Measurements from ENCODE around the gene UNC93B1. TPM values are rescaled to one million over a fixed set of nuclear protein-coding genes. Genes with fewer than 3 reads are reported as not detected.
"Not testable (repeated sequence)": the region's sequence is repeated elsewhere in the genome, so short reads cannot be mapped to it uniquely, and the experiment has no call there.

UNC93B1 gene
- total RNA-seq, 1 donor from 2014 or later: 13.0 TPM

DNA sequence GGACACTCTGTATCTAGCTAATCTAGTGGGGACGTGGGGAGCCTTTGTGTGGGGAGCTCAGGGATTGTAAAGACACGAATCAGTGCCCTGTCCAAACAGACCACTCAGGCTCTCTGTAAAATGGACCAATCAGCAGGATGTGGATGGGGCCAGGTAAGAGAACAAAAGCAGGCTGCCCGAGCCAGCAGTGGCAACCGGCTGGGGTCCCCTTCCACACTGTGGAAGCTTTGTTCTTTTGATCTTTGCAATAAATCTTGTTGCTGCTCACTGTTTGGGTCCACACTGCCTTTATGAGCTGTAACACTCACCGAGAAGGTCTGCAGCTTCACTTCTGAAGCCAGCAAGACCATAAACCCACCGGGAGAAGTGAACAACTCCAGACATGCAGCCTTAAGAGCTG is 40.0 kb downstream of the UNC93B1 start:
- H3K27me3 Mint-ChIP-seq: peaks cover 14% of the 10 kb centered on the region
- not testable (repeated sequence) for H3K36me3 Mint-ChIP-seq; H3K27ac Mint-ChIP-seq; H3K4me1 Mint-ChIP-seq (ENCODE audit: unreplicated experiment); DNase-seq (ENCODE audit: extremely low spot score, unreplicated experiment); H3K9me3 Mint-ChIP-seq; H3K4me3 Mint-ChIP-seq

DNA sequence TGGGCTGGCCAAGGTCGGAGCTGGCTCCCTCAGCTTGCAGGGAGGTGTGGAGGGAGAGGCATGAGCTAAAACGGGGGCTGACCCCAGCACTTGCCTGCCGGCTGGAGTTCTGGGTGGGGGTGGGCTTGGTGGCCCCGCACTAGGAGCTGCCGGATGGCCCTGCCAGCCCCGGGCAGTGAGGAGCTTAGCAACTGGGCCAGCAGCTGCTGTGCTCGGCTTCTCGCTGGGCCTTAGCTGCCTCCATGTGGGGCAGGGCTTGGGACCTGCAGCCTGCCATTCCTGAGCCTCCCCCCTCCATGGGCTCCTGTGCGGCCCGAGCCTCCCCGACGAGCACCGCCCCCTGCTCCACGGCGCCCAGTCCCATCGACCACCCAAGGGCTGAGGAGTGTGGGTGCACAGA is 40.7 kb downstream of the UNC93B1 start:
- H3K27me3 Mint-ChIP-seq: peaks cover 14% of the 10 kb centered on the region
- H3K9me3 Mint-ChIP-seq; DNase-seq (ENCODE audit: extremely low spot score, unreplicated experiment); H3K4me1 Mint-ChIP-seq (ENCODE audit: unreplicated experiment); H3K36me3 Mint-ChIP-seq; H3K27ac Mint-ChIP-seq; H3K4me3 Mint-ChIP-seq: not testable (repeated sequence)

DNA sequence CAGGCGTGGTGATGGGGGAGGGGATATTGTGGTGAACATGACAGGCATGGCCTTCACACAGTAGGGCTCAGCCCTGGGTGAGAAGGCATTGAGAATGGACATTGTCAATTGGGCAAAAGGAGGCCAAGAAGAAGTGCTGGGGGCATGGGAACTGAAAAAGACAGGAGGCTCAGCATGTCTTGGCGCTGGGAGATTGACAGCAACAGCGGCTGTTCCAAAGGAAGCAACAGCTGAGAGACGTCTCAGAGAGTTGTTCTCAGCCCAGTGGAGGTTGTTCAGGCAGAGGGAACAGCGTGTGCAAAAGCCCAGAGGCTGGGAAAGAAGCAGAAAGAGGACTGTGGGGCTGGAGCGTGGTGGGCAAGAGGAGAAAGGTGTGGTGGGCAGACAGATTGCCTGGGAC is 47.7 kb downstream of the UNC93B1 start:
- not testable (repeated sequence) for H3K9me3 Mint-ChIP-seq; H3K36me3 Mint-ChIP-seq; H3K27ac Mint-ChIP-seq; DNase-seq (ENCODE audit: extremely low spot score, unreplicated experiment); H3K4me1 Mint-ChIP-seq (ENCODE audit: unreplicated experiment)
- Mint-ChIP-seq H3K4me3 (peak overlapping the region; percentile 73), H3K27me3 (peaks cover 59% of the 10 kb centered on the region)

DNA sequence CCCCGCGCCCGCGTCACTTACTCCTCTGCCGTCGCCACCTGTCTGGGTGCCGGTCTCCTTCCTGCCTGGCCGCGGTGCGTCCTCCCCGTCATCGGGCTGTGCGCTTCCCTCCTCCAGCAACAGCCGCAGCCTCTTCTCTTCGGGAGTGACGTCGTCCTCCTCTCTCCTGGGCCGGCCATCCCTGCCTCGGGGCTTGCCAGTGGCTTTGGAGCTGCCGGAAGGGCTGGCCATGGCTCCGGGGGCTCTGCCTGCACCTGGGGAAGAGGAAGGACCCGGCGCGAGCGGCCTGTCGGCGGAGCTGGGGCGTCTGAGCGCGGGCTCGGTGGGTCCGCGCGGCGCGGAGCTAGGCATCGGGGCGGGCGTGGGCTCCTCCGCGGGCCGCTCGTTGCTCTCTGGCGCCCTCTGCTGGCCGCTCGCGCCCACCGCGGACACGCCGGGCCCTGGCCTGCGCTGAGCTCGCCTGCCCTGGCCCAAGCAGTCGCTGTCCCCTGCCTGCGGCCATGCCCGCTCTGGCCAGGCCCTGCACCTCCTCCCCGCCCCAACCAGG is 48.4 kb downstream of the UNC93B1 start:
- not testable (repeated sequence) for H3K4me1 Mint-ChIP-seq (ENCODE audit: unreplicated experiment); H3K9me3 Mint-ChIP-seq; H3K36me3 Mint-ChIP-seq; H3K27ac Mint-ChIP-seq
- Mint-ChIP-seq H3K27me3 (peaks cover 57% of the 10 kb centered on the region), H3K4me3 (peak overlapping the region; percentile 88)
- DNase-seq (ENCODE audit: extremely low spot score, unreplicated experiment): peak; percentile 89
- TF ChIP-seq, protein P1, sequence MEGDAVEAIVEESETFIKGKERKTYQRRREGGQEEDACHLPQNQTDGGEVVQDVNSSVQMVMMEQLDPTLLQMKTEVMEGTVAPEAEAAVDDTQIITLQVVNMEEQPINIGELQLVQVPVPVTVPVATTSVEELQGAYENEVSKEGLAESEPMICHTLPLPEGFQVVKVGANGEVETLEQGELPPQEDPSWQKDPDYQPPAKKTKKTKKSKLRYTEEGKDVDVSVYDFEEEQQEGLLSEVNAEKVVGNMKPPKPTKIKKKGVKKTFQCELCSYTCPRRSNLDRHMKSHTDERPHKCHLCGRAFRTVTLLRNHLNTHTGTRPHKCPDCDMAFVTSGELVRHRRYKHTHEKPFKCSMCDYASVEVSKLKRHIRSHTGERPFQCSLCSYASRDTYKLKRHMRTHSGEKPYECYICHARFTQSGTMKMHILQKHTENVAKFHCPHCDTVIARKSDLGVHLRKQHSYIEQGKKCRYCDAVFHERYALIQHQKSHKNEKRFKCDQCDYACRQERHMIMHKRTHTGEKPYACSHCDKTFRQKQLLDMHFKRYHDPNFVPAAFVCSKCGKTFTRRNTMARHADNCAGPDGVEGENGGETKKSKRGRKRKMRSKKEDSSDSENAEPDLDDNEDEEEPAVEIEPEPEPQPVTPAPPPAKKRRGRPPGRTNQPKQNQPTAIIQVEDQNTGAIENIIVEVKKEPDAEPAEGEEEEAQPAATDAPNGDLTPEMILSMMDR (conservative IDR thresholded peaks at IDR 0.05): peak; percentile 86

DNA sequence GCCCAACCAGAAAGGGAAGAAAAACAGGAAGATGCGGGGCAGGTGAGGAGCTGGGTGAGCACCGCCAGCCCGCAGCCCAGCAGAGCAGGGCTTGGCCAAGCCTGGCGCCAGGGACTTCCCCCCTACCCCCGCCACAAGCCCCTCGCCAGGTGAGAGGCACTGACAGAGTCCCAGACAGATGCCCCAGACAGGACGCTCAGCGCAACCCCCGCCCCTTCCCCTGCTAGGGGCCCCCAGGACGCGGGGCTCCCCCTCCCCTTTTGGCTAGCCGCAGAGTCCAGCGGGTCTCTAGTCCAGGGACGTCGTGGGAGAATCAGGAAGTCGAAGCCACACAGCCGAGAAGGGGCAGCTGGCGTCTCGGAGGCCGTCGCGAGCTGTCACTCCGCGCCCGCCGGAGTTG is 48.9 kb downstream of the UNC93B1 start:
- peaks cover 62% of the 10 kb centered on the region for H3K27me3 Mint-ChIP-seq

DNA sequence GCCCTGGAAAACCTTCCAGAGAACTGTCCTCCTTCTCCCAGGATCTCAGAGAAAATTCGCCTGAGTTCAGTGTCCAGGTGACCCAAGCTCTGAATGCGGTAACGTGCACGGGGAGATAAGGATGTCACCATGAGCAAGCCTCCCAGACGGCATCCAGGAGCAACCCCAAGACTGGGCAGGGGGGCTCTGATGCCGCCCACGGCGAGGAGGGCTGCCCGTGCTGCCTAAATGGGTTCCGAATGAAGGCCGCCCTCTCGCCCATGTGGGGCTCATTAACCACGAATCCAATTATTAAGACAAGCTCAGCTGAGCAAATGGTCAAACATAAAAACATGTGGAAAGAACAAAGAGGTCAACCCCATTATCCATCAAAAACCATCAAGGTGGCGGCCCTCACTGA is 49.6 kb downstream of the UNC93B1 start:
- not testable (repeated sequence) for H3K9me3 Mint-ChIP-seq; H3K4me1 Mint-ChIP-seq (ENCODE audit: unreplicated experiment); DNase-seq (ENCODE audit: extremely low spot score, unreplicated experiment); H3K36me3 Mint-ChIP-seq; H3K27ac Mint-ChIP-seq
- peak overlapping the region; percentile 88 for H3K4me3 Mint-ChIP-seq
- peaks cover 59% of the 10 kb centered on the region for H3K27me3 Mint-ChIP-seq

More for the DNA sequence above, 48.9 kb downstream of the UNC93B1 start:
- not testable (repeated sequence) for H3K36me3 Mint-ChIP-seq; DNase-seq (ENCODE audit: extremely low spot score, unreplicated experiment); H3K4me1 Mint-ChIP-seq (ENCODE audit: unreplicated experiment); H3K9me3 Mint-ChIP-seq; H3K27ac Mint-ChIP-seq
- peak overlapping the region; percentile 88 for H3K4me3 Mint-ChIP-seq

DNA sequence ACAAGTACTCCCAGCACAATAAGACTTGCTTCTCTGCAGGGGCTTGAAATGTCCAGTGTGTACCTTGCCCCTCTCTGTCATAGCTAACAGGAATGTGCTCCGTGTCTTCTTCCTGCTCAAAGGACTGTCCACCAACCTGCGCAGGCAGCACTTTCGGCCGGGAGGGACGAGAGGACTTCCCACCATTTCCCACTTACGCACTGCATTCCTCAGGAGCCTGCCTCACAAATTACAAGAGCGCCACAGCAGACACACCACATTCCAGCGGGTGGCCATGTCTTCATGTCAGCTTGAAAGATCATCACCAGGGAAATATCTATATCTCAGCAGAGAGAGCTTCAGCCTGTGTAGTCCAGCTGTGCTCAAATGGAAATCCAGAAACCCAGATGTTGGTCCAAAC is 53.2 kb downstream of the UNC93B1 start:
- Mint-ChIP-seq H3K27me3 (peaks cover 39% of the 10 kb centered on the region), H3K4me3 (peak overlapping the region; percentile 14)
- H3K9me3 Mint-ChIP-seq; H3K4me1 Mint-ChIP-seq (ENCODE audit: unreplicated experiment); H3K27ac Mint-ChIP-seq; H3K36me3 Mint-ChIP-seq; DNase-seq (ENCODE audit: extremely low spot score, unreplicated experiment): not testable (repeated sequence)

DNA sequence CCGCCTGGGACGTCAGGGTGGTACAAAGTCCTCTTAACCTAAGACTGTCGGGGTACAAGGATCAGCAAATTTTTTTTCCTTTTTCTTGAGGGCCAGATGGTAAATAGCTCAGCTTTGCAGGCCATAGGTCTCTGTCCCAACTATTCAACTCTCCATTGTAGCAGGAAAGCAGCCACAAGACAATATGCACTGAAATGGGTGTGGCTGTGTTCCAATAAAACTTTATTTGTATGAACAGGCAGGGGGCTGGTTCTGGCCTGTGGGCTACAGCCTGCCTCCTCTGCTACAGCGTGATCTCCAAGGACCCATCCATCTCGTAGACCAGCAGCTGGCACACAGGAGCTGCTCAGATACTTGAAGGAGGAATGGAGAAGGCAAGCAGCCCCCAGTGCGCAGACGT is 56.1 kb downstream of the UNC93B1 start:
- H3K27me3 Mint-ChIP-seq: peaks cover 17% of the 10 kb centered on the region
- H3K4me3 Mint-ChIP-seq; H3K27ac Mint-ChIP-seq; H3K9me3 Mint-ChIP-seq; H3K36me3 Mint-ChIP-seq; DNase-seq (ENCODE audit: extremely low spot score, unreplicated experiment); H3K4me1 Mint-ChIP-seq (ENCODE audit: unreplicated experiment): not testable (repeated sequence)

DNA sequence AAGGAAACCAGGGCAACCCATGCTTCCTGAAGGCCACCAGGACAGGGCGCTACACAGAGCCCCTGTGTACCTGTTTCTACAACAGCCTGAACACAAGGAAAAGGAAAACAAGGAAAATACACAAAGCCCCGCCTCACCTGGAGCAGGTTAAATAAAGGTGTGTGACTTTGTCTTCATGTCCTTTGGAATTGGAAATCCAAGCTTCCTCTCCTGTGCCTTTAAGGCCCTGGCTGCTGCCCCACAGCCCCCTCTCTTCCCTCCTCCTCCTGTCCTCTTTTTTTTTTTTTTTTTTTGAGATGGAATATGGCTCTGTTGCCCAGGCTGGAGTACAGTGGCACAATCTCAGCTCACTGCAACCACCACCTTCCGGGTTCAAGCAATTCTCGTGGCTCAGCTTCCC is 57.5 kb downstream of the UNC93B1 start:
- not testable (repeated sequence) for H3K36me3 Mint-ChIP-seq; H3K9me3 Mint-ChIP-seq; DNase-seq (ENCODE audit: extremely low spot score, unreplicated experiment); H3K27ac Mint-ChIP-seq; H3K4me1 Mint-ChIP-seq (ENCODE audit: unreplicated experiment); H3K4me3 Mint-ChIP-seq
- peaks cover 12% of the 10 kb centered on the region for H3K27me3 Mint-ChIP-seq

DNA sequence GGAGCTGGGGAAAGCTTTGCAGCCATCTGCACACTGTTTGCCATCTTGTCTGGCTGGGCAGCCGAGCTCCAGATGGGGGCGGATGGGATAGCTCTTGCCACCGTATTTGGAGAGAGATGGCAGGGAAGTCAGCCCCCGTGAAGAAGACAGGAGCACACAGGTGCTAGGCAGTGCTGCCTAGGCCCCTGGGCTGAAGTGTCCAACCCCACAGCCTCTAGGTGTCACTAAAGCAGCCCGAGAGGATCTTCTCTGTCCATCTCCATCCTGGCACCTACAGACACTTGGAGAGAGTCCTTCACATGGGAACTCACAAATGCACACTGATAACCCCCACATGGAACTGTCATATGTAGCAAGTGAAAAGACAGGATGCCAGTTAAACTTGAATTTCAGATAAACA is 60.5 kb downstream of the UNC93B1 start:
- DNase-seq (ENCODE audit: extremely low spot score, unreplicated experiment); H3K9me3 Mint-ChIP-seq; H3K36me3 Mint-ChIP-seq; H3K27me3 Mint-ChIP-seq; H3K4me1 Mint-ChIP-seq (ENCODE audit: unreplicated experiment); H3K4me3 Mint-ChIP-seq; H3K27ac Mint-ChIP-seq: not testable (repeated sequence)

Small RNA genes lying within 50 kb of the gene (microRNA-seq; reads per million reads assigned to microRNA genes)
- gene MIR4691 (not detected), gene MIR6753 (not detected), gene MIR7113 (1.7 reads per million)

Other genes with a start within 250 kb of the UNC93B1 start
- 0.95 and 1.7 TPM in 2 replicates for gene ALDH3B1, start 6.2 kb upstream of the UNC93B1 start, total RNA-seq (ENCODE audit: low replicate concordance)
- gene NDUFS8, start 26.6 kb upstream of the UNC93B1 start, total RNA-seq (ENCODE audit: low replicate concordance): 153 and 168 TPM in 2 replicates
- 37.0 and 49.7 TPM in 2 replicates for gene TCIRG1, start 34.9 kb upstream of the UNC93B1 start, total RNA-seq (ENCODE audit: low replicate concordance)
- gene CHKA, start 117.3 kb upstream of the UNC93B1 start, total RNA-seq (ENCODE audit: low replicate concordance): 32.2 and 46.7 TPM in 2 replicates
- 48.5 and 54.4 TPM in 2 replicates for gene KMT5B, start 209.2 kb upstream of the UNC93B1 start, total RNA-seq (ENCODE audit: low replicate concordance)